Smooth muscle cell (in vitro differentiated cells): ENCODE measurements around the gene COX7A1. TPM values are rescaled to one million over a fixed set of nuclear protein-coding genes. Genes with fewer than 3 reads are reported as not detected.

Experiments
- DNase-seq: peaks from one replicate; lab custom pipeline; 2025; ENCODE audit not compliant: unreplicated experiment; lab: John Stamatoyannopoulos, UW
- H2AFZ ChIP-seq: fragments of 200-600 bp; sonication (generic); 2 replicates; pipeline ENCODE4 v1.6.0; 2016; ENCODE audit warnings: antibody characterized with exemption, low read depth, mild to moderate bottlenecking
- H3F3A ChIP-seq: fragments of 200-600 bp; sonication (generic); 2 replicates; pipeline ENCODE4 v1.6.0; 2017; ENCODE audit warnings: antibody characterized with exemption, low read depth
- H3K27ac ChIP-seq: fragments of 200-600 bp; sonication (generic); 2 replicates; pipeline ENCODE4 v1.5.1; 2016; ENCODE audit warnings: low read depth, mild to moderate bottlenecking
- H3K27me3 ChIP-seq: fragments of 200-600 bp; sonication (generic); 2 replicates; pipeline ENCODE4 v1.6.1; 2016; ENCODE audit warnings: low read depth, mild to moderate bottlenecking
- H3K36me3 ChIP-seq: fragments of 200-600 bp; sonication (generic); 2 replicates; pipeline ENCODE4 v1.5.1; 2016; ENCODE audit warnings: low read depth
- H3K4me1 ChIP-seq: fragments of 200-600 bp; sonication (generic); 2 replicates; pipeline ENCODE4 v1.5.1; 2016; ENCODE audit warnings: low read depth
- H3K4me2 ChIP-seq: fragments of 200-600 bp; sonication (generic); 2 replicates; pipeline ENCODE4 v1.6.0; 2016; ENCODE audit warnings: mild to moderate bottlenecking
- H3K4me3 ChIP-seq: fragments of 200-600 bp; sonication (generic); 2 replicates; pipeline ENCODE4 v1.5.1; 2016; ENCODE audit warnings: mild to moderate bottlenecking
- H3K79me2 ChIP-seq: fragments of 200-600 bp; sonication (generic); 2 replicates; pipeline ENCODE4 v1.6.0; 2016; ENCODE audit warnings: low read depth, mild to moderate bottlenecking
- H3K9ac ChIP-seq: fragments of 200-600 bp; sonication (generic); 2 replicates; pipeline ENCODE4 v1.6.0; 2016; ENCODE audit warnings: low read depth
- H3K9me3 ChIP-seq: fragments of 200-600 bp; sonication (generic); replicated peaks from 2 replicates; pipeline ENCODE4 v1.5.1; 2016; ENCODE audit warnings: low read depth
- H4K20me1 ChIP-seq: fragments of 200-600 bp; sonication (generic); 2 replicates; pipeline ENCODE4 v1.6.0; 2016; ENCODE audit warnings: low read depth
- WGBS: methylation state at CpG from one replicate; pipeline ENCODE4 v1.1.7; 2016; ENCODE audit warnings: low lambda C conversion rate; 5-methylcytosine and 5-hydroxymethylcytosine counted together
- polyA plus RNA-seq: library from polyadenylated mRNA; unstranded; fragments of >200 nt; fragmentation: Nextera tagmentation; extraction: Ambion mirVana; gene quantifications from 2 replicates; pipeline ENCODE4 v1.2.1, GENCODE V29; 2016
- total RNA-seq: library from RNA; depleted of rRNA; stranded (reverse); fragments of >200 nt; gene quantifications from 2 replicates; pipeline ENCODE4 v1.2.3, GENCODE V29; 2014
- TF ChIP-seq, protein P1 (sequence below): fragments of 200-600 bp; sonication (generic); IDR thresholded peaks from 2 replicates; pipeline ENCODE4 v1.5.1; 2017; ENCODE audit warnings: borderline replicate concordance, mild to moderate bottlenecking, antibody characterized with exemption; ENCODE audit not compliant: insufficient read depth, poor library complexity, severe bottlenecking

The COX7A1 gene
- total and polyA plus RNA-seq, 2 experiments from 2014 or later: not detected

GRCh38 chr19:36114721-36115452 lies 37.4 kb downstream of the COX7A1 start, which contains the start of gene POLR2I:
TSS of gene POLR2I (minus strand) at chr19:36114875. CDS start at chr19:36114856, 19 bp downstream.
- peak within 1 kb of the TSS; percentile 97 for H3K4me2 ChIP-seq
- peak within 1 kb of the TSS; percentile 13 for H3K27ac ChIP-seq
- peaks cover 18% of the 10 kb centered on the region for H3K79me2 ChIP-seq
- peak within 1 kb of the TSS; percentile 46 for H2AFZ ChIP-seq
- H4K20me1 ChIP-seq: peaks cover 4% of the 10 kb centered on the region
- no peaks in the 10 kb centered on the region for H3K27me3 ChIP-seq
- H3K9me3 ChIP-seq: no peaks in the 10 kb centered on the region
- H3K9ac ChIP-seq: peak within 1 kb of the TSS; percentile 70
- under 1% methylated on average over 56 of the region's 60 CpGs for WGBS
- H3K36me3 ChIP-seq: no peaks in the 10 kb centered on the region
- TF ChIP-seq, protein P1, sequence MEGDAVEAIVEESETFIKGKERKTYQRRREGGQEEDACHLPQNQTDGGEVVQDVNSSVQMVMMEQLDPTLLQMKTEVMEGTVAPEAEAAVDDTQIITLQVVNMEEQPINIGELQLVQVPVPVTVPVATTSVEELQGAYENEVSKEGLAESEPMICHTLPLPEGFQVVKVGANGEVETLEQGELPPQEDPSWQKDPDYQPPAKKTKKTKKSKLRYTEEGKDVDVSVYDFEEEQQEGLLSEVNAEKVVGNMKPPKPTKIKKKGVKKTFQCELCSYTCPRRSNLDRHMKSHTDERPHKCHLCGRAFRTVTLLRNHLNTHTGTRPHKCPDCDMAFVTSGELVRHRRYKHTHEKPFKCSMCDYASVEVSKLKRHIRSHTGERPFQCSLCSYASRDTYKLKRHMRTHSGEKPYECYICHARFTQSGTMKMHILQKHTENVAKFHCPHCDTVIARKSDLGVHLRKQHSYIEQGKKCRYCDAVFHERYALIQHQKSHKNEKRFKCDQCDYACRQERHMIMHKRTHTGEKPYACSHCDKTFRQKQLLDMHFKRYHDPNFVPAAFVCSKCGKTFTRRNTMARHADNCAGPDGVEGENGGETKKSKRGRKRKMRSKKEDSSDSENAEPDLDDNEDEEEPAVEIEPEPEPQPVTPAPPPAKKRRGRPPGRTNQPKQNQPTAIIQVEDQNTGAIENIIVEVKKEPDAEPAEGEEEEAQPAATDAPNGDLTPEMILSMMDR: no peak
- H3K4me1 ChIP-seq: peaks cover 6% of the 10 kb centered on the region
- H3K4me3 ChIP-seq: peak within 1 kb of the TSS; percentile 70
- no peaks in the 10 kb centered on the region for H3F3A ChIP-seq
- peak; percentile 93 for DNase-seq

- Histone ChIP-seq H2AFZ (peak overlapping the region; percentile 25), H3K27ac (peak overlapping the region; percentile 13), H3K4me2 (peak overlapping the region; percentile 97), H3K4me3 (peak overlapping the region; percentile 70), H3K4me1 (peaks cover 6% of the 10 kb centered on the region), H3K79me2 (peaks cover 18% of the 10 kb centered on the region), H3K36me3 (no peaks in the 10 kb centered on the region), H3K27me3 (no peaks in the 10 kb centered on the region), H3K9me3 (no peaks in the 10 kb centered on the region), H3F3A (no peaks in the 10 kb centered on the region), H4K20me1 (no peaks in the 10 kb centered on the region), H3K9ac (peak overlapping the region; percentile 70)
- TF ChIP-seq, protein P1: no peak
- WGBS: 15% methylated on average over 38 of the region's 48 CpGs
- peak; percentile 38 for DNase-seq
Observed at GRCh38 chr19:36113894-36114720, 38.1 kb downstream of the COX7A1 start.

DNA sequence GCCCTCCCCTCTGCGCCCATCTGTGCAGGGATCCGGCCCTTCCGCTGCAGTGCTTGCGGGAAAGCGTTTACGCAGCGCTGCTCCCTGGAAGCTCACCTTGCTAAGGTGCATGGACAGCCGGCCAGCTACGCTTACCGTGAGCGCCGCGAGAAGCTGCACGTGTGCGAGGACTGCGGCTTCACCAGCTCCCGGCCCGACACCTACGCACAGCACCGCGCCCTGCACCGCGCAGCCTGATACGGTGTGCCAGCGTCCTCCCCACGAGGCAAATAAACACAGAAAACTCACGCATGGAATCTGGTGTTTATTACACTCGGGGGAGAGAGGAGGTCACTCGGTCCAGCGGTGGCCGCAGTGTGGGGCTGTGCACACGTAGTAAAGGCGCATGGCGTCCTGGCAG lies 38.8 kb downstream of the COX7A1 start:
- Histone ChIP-seq H3K79me2 (peaks cover 18% of the 10 kb centered on the region), H3K4me2 (peak overlapping the region; percentile 97), H3K27me3 (no peaks in the 10 kb centered on the region), H3K27ac (no peak overlapping the region), H3F3A (no peaks in the 10 kb centered on the region), H2AFZ (no peak overlapping the region), H3K36me3 (no peaks in the 10 kb centered on the region), H3K4me3 (peak overlapping the region; percentile 70), H4K20me1 (no peaks in the 10 kb centered on the region), H3K9me3 (no peaks in the 10 kb centered on the region), H3K4me1 (peaks cover 6% of the 10 kb centered on the region), H3K9ac (no peak overlapping the region)
- TF ChIP-seq, protein P1: no peak
- DNase-seq: no peak
- WGBS: 97% methylated on average over 34 of the region's 34 CpGs
